Fibroblast of the aortic adventitia (primary cell): ENCODE data around the gene LY6G6C. TPM values are rescaled to one million over a fixed set of nuclear protein-coding genes. Genes with fewer than 3 reads are reported as not detected.

Experiments
- DNase-seq: peaks from one replicate; pipeline ENCODE4 v3.0.0-alpha.2; 2010; ENCODE audit warnings: low read depth
- H3K4me3 ChIP-seq: 2 replicates; pipeline ENCODE4 v1.5.1; 2011; ENCODE audit warnings: low read depth, mild to moderate bottlenecking, control low read depth, low read length, moderate library complexity
- total RNA-seq: library from RNA; depleted of rRNA; stranded (reverse); fragments of >200 nt; gene quantifications from 2 replicates; pipeline ENCODE4 v1.2.3, GENCODE V29; 2012; ENCODE audit warnings: low replicate concordance
- TF ChIP-seq, protein P1 (sequence below): IDR thresholded peaks from 2 replicates; pipeline ENCODE4 v1.5.1; 2011; ENCODE audit warnings: mild to moderate bottlenecking, low read length, control low read depth, inconsistent platforms; ENCODE audit not compliant: insufficient read depth

LY6G6C gene
- total RNA-seq, 1 donor, result not detected

DNA sequence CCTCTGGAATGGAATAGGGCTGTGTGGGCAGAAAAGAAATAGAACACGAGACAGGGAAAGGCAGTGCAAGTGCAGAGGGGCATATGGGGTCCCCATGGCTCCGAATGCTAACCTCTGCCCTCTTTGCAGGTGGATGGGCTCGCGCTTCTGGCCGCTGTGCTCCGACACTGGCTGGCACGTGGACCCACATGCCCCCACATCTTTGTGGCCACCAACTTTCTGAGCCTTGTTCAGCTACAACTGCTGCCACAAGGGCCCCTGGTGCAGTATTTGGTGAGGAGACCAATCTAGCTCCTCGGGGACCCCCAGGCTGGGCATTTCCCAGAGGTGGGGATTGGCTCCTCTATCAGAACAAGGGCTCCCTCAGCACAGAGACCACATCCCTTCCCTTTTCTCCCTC lies 39.8 kb upstream of the LY6G6C start:
- no peak overlapping the region for H3K4me3 ChIP-seq

DNA sequence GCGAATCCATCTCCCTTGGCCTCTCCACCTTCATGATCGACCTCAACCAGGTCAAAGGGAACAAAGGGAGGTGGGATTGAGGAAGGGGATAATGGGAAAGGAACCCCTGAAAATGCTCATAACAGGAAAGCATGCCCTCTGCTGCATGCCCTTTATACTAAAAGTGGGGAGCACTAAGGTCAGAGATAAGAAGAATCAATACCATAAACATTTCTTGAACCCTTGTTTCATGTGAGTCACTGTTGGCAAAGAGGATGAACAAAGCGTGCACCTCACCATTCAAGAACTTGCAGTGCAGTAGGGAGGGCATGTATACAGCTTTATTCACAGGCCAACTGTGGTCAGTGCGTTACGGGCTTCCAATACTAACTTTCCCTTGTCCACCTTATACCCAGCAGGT lies 39.2 kb upstream of the LY6G6C start:
- TF ChIP-seq, protein P1, sequence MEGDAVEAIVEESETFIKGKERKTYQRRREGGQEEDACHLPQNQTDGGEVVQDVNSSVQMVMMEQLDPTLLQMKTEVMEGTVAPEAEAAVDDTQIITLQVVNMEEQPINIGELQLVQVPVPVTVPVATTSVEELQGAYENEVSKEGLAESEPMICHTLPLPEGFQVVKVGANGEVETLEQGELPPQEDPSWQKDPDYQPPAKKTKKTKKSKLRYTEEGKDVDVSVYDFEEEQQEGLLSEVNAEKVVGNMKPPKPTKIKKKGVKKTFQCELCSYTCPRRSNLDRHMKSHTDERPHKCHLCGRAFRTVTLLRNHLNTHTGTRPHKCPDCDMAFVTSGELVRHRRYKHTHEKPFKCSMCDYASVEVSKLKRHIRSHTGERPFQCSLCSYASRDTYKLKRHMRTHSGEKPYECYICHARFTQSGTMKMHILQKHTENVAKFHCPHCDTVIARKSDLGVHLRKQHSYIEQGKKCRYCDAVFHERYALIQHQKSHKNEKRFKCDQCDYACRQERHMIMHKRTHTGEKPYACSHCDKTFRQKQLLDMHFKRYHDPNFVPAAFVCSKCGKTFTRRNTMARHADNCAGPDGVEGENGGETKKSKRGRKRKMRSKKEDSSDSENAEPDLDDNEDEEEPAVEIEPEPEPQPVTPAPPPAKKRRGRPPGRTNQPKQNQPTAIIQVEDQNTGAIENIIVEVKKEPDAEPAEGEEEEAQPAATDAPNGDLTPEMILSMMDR, result no peak
- H3K4me3 ChIP-seq, result no peak overlapping the region
- no peak for DNase-seq

More for the DNA sequence above, 39.8 kb upstream of the LY6G6C start:
- DNase-seq, result no peak
- TF ChIP-seq, protein P1, result no peak

DNA sequence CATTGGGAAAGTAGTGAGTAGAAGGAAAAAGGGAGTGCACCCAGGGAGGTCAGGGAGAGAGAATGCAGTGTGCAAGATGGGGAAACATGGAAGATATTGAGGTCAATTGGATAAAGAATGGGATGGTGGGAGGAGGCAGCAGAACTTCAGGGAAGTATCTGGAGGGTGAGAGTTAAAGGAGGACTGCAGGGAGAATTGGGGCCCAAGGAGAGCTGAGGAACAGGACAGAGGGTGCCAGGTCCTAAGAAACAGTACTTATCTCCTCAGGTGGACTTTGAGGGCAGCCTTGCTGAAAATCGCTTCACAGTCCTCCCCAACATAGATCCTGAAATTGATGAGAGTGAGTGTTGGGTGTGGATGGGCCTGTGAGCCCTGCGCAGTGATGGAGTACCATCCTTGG lies 36.7 kb upstream of the LY6G6C start:
- no peak for DNase-seq
- no peak overlapping the region for H3K4me3 ChIP-seq
- TF ChIP-seq, protein P1, result no peak

DNA sequence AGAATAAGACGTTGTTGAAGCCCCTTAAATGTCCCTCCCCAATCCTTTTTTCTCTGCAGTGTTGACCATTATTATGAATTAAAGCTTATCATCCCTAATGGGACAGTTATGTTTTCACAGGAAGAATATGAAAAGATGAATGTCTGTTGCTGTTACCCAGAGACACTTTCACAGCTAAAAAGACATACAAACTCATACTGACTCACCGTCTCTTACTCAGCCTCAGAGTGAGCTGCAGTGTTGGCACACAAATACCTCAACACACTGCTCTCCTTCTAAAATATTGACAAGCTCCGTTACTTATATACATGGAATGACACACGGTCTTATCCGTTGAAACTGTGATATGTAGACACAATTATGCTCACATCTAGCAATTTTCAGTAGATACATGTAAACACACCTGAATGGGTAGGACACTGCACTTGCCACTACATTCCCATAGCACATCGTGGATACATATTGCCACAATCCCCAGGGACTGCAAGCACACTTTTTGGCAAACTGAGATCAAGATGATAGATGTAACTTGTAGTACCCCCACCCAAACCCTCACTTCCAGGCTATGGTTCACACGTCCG lies 31.3 kb upstream of the LY6G6C start:
- TF ChIP-seq, protein P1, result no peak
- peak; percentile 70 for DNase-seq
- H3K4me3 ChIP-seq, result no peak overlapping the region

DNA sequence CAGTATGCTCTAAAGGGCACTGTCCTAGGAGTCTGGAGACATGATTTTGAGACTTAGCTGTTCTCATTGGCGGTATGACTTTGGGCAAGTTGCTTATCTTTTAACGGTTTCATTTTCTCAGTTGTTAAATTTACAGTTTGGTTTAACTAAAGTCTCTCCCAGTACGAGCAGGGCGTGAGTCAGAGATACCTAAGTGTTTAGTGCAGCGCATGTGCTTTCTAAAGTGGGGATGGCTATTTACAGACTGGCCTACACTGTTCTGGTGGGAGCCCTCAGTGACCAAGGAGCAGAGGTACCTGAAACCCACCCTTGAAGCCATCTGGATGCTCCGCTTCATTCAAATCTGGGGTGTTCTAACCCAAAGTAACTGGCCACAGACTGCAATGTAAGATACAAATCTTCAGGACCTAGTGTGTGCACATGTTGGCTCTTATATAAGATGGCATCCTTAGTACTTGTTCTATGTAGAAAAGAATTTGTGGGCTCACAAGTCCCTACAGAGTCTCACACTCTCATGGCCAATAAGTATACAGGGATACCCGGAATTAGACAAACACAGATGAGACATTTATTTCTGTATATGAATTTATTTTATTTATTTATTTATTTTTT lies 29.0 kb upstream of the LY6G6C start:
- no peak for DNase-seq

DNA sequence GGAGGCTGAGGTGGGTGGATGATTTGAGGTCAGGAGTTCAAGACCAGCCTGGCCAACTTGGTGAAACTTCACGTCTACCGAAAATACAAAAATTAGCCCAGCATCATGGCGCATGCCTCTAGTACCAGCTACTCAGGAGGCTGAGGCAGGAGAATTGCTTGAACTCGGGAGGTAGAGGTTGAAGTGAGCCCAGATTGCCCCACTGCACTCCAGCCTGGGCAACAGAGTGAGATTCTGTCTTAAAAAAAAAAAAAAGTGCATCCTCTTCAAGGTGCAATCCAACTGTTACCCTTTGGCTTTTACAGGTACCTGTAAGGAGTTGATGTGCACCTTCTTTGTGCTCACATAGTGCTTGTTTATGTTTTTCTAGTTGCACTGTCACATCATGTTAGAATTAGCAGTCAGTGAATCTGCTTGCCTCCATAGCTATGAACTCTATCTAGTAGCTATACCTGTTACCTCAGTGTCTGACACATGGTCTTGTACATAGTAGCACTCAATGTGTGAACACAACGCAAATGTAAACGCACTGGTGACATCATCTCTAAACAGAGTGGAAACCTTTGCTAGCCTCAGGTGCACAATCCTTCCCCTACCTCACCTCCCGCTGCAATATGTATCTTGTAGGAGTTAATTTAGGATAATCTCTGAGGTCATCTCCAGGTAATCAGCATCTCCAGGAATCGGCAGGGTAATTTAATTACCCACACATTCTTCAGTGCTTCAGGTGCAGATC lies 27.9 kb upstream of the LY6G6C start:
- DNase-seq, result no peak
- no peak overlapping the region for H3K4me3 ChIP-seq
- TF ChIP-seq, protein P1, result no peak

More for the DNA sequence above, 29.0 kb upstream of the LY6G6C start:
- TF ChIP-seq, protein P1, result no peak
- H3K4me3 ChIP-seq, result no peak overlapping the region
